Stimulated activated CD8-positive, alpha-beta memory T cell treated with anti-CD3 and anti-CD28 coated beads, Interleukin-12 subunit alpha, Interleukin-12 subunit beta, amount 100 ng/mL, for 24 hours (primary cell): ENCODE data around the gene LRRFIP1.
"Not testable (repeated sequence)": the region's sequence is repeated elsewhere in the genome, so short reads cannot be mapped to it uniquely, and the experiment has no call there.

ENCODE experiments used
- DNase-seq: peaks from one replicate; pipeline ENCODE4 v3.0.0-alpha.2; 2020; ENCODE audit errors: extremely low read depth

Gene LRRFIP1

DNA sequence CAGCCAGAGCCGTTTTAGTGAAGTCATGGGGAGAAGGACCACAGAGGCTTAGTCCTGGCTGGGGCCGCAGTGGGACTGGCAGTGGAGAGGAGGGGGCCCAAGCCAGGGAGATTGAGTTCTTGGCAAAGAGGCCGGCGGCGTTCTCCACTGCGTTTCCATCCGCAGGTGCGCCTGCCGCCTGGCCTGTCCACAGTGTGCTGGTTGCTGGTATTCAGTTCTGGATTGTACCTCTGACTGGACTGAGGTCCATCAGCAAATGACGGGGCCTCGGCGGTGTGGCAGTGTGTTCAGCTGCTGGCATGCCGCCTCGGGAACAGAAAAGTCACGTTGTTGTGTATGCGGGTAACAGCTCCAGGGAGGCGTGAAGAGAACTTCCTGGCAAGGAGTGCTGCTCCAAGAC is 36.8 kb downstream of the LRRFIP1 start:
- DNase-seq, result no peak

DNA sequence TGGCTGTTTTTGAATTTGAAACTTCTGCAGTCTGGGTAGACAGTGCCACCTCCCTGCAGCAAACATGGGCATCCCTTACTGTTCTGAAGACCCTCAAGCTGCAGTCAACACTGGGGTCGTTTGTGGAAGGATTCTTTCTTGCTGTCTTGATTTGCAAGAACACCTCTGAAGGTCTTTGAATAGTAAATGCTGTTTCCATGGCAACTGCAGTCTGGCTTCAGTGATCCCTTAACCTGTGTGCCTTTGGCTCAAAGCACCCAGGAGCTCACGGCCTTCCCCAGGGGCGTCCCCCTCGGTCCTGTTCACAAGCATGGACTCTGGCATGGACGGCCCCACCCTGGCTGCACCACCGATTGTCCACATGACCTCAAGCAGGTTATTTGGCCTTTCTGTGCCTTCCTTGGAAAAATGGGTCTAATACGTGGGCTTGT is 38.3 kb downstream of the LRRFIP1 start:
- DNase-seq, result no peak

DNA sequence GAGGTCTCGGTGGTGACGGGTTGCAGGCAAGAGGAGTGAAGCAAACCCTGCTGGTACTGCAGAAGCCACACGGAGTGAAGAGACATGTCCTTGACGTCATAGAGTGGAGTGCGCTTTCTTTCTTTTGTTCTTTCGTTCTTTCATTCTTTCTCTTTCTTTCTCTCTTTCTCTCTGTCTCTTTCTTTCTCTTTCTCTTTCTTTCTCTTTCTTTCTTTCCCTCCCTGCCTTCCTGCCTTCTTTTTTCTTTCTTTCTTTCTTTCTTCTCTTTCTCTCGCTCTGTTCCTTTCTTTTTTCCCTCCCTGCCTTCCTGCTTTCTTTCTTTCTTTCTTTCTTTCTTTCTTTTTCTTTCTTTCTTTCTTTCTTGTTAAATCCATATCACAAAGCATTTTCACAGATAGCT is 39.2 kb downstream of the LRRFIP1 start:
- no peak for DNase-seq

GRCh38 chr2:237667050-237667576 is 39.7 kb downstream of the LRRFIP1 start:
- not testable (repeated sequence) for DNase-seq

- no peak for DNase-seq
Observed at GRCh38 chr2:237667893-237668292, 40.5 kb downstream of the LRRFIP1 start.

GRCh38 chr2:237668440-237668839 is 41.1 kb downstream of the LRRFIP1 start:
- no peak for DNase-seq

DNA sequence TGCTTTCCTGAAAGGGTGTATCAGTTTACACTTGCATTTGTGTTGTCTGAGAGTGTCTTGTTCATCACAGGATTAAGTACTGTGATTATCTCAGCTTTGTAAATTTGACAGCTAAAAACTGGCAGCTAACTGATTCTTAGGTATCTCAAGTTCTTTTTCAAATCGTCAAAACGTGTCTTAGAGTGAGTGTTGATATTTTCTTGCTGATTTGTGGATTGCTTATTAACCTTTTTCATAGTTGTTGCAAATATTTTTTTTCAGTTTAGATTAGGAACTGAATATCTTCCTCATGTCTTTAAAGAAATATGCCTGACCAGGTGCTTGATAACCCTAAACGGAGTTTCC is 41.9 kb downstream of the LRRFIP1 start:
- DNase-seq, result no peak

DNA sequence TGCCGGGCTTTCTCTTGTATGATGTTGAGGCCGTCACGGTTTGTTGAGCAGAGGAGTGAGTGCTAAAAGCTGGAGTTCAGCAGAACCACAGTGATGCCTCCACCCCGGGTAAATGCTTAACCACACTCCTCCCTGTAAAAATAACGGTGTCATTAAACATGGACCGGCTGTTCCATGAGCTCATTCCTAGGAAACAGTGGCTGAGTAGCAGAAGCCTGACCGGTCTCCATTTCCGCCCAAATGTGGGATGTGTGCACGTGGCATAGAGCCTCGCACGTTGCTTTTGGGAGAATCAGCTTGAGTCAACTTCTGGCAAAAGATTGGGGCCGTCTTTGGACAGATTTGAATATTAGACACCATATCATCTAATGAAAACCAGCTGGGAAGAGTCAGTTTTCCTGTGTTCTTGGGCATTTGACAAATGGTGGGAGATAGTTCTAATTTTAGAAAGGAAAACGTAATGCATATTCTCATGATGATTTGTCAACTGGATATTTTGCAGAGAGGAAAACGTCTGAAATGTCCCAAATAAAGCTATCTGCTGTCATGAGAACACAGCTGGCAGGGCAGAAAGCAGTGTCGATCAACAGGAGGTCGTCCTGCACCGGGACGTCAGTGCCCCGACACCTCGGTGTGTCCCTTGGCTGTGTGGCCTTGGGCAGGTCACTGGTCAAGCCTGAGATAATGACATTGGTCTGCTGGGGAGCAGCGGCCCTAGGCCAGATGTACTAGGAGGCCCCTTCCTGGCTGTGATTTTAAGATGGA is 42.4 kb downstream of the LRRFIP1 start:
- DNase-seq, result no peak

GRCh38 chr2:237670641-237671040 is 43.3 kb downstream of the LRRFIP1 start:
- DNase-seq, result no peak

GRCh38 chr2:237671466-237672138 is 44.2 kb downstream of the LRRFIP1 start:
- no peak for DNase-seq

DNA sequence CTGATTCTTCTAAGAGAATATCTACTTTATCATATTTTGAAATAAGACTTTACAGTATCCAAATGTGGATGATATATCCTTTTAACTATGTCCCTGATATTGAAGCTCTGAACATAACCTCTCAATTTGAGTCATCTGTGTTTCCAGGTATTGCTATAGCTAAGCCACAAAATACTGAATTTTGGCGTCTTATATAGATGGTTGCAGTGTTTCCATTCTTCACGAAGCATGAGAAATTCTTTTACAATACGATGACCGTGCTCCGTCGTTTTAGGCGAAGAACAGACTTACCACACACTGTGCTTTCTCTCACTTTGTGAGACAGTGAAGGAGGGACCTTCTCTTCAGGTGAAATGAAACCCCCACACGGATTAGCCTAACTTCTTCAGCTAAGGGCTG is 45.3 kb downstream of the LRRFIP1 start:
- no peak for DNase-seq

- peak; percentile 72 for DNase-seq
Observed at GRCh38 chr2:237673130-237674001, 46.0 kb downstream of the LRRFIP1 start.

- DNase-seq, result peak; percentile 38
Observed at GRCh38 chr2:237674731-237675276, 47.4 kb downstream of the LRRFIP1 start.

DNA sequence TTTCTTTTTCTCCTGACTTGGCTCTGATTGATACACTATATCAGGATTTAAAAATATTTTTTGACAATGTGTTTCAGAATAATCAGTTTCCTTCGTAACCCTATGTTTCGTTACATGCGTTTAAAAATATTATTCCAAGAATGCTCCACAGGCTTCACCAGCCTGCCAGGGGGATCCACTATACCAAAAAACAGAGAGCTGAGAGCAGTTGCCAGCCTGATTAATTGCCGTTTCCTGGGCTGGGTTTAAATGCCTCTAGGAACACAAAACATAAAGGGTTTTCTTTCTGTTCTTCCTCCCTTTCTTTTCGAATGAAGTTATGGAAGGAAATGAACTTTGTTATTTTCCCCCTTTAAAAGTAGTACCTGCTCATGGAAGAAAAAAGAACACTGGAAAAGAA is 47.9 kb downstream of the LRRFIP1 start:
- DNase-seq, result no peak

DNA sequence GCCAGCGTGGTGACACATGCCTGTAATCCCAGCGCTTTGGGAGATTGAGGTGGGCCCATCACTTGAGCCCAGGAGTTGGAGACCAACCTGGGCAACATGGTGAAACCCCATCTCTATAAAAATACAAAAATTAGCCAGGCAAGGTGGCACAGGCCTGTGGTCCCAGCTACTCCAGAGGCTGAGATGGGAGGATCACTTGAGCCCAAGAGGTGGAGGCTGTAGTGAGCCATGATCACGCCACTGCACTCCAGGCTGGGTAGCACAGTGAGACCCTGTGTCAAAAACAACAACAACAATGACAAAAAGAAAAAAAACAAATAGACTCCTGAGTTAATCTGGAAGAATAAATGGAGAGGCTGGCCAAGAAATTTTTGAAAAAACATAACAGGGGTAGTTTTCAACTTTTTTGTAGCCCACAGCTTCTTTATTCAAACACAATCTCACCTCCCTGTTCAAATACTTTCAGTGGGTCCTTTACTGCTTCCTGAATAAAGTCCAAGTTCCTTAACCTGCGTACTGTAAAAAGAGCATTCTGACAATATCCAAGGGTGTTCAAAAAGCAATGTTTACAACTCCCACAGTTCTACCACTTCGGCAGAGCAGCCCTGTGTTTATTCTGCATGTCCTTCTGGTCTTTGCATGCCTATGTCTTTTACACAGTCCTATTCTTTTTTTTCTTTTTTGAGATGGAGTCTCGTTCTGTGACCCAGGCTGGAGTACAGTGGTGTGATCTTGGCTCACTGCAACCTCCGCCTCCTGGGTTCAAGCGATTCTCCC is 53.5 kb downstream of the LRRFIP1 start:
- no peak for DNase-seq

DNA sequence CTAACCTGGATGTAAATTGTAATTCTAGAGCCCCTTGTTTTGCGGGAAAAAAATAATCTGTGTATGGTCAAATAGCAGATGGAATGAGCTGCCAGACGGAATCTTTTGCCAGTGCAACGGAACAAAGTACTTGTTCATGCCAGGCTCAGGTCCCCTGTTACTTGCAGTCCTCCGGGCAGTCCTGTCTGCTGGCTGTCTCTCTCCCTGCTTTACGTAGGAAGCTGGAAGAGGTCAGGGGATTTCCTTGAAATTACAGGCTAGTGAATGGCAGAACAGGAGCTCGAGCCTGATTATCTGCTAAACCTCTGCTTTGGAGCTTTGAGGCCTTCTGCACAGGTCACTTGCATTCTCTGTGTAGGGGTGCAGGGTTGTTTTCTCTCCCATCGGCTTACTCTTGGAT is 54.8 kb downstream of the LRRFIP1 start:
- DNase-seq, result no peak

GRCh38 chr2:237682856-237683670 is 55.7 kb downstream of the LRRFIP1 start:
- DNase-seq, result no peak

GRCh38 chr2:237685408-237685807 is 58.0 kb downstream of the LRRFIP1 start:
- no peak for DNase-seq

DNA sequence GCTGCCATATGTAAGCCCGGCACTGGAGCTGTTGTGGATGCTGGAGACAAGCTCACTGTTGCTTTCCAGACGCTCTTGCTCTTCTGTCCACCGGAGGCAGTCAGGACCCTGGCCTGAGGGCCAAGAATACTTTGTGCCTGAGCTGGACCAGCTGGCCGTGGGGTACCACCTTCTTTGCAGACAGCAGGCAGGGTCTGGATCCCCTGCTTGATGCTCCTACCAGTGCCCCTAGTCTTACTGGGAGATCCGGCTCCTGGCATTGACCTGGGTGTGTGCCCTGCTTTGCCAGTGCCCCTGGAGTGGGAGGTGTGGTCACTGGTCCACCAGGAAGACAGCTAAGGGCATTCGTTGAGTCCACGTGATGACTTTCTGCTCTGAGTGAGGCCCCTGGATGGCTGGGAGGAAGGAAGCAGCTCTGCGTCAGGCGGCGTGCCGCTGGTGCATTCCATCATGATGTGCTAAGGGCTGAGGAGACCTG is 59.3 kb downstream of the LRRFIP1 start:
- no peak for DNase-seq

DNA sequence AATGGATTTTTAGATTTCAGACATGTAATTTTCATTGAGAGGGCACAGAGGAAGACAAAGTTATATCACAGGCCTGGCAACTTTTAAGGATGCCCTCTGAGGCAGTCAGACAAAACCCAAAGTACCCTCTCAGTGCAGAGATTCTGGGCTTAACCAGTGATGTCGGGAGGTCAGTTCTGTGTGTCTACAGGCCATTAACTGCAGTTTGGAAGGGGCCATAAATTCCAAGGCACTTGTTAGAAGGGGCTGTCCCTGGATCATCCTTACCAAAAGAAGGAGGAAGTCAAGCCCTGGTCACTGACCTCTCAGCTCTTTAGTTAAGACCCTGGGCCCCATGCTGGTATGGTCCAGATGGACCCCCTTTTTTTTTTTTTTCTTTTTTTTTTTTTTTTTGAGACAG is 60.7 kb downstream of the LRRFIP1 start:
- DNase-seq, result no peak
